GM23338 (cell line): ENCODE measurements around the gene CCNI. TPM values are rescaled to one million over a fixed set of nuclear protein-coding genes. Genes with fewer than 3 reads are reported as not detected.
A peak's percentile ranks its signal among the peaks of the same experiment; 100 is the strongest.

Source experiments
- ATAC-seq: fragments of 200-7000 bp; cut with Tn5 transposase; 3 replicates; pipeline ENCODE4 v1.9.1; 2020
- DNase-seq: peaks from one replicate; pipeline ENCODE4 v3.0.0-alpha.2; 2015; ENCODE audit warnings: low spot score
- H2AFZ ChIP-seq: fragments of 200-600 bp; sonication (generic); 2 replicates; pipeline ENCODE4 v1.8.0; 2016; ENCODE audit warnings: antibody characterized with exemption, mild to moderate bottlenecking, moderate library complexity
- H3F3A ChIP-seq: fragments of 200-600 bp; sonication (generic); replicated peaks from 2 replicates; pipeline ENCODE4 v1.8.0; 2017; ENCODE audit warnings: antibody characterized with exemption, mixed run types, low read depth
- H3K27ac ChIP-seq: fragments of 200-600 bp; sonication (generic); 2 replicates; pipeline ENCODE4 v1.6.1; 2016; ENCODE audit warnings: low read depth
- H3K27me3 ChIP-seq: fragments of 200-600 bp; sonication (generic); 2 replicates; pipeline ENCODE4 v1.8.0; 2016; ENCODE audit warnings: mild to moderate bottlenecking, mixed run types, moderate library complexity; ENCODE audit not compliant: insufficient read depth
- H3K36me3 ChIP-seq: fragments of 200-600 bp; sonication (generic); 2 replicates; pipeline ENCODE4 v1.8.0; 2016; ENCODE audit warnings: mild to moderate bottlenecking; ENCODE audit not compliant: insufficient read depth
- H3K4me1 ChIP-seq: fragments of 200-600 bp; sonication (generic); 2 replicates; pipeline ENCODE4 v1.8.0; 2016; ENCODE audit warnings: mild to moderate bottlenecking, moderate library complexity; ENCODE audit not compliant: insufficient read depth
- H3K4me2 ChIP-seq: fragments of 200-600 bp; sonication (generic); 2 replicates; pipeline ENCODE4 v1.7.1; 2017; ENCODE audit warnings: mixed run types
- H3K4me3 ChIP-seq: fragments of 200-600 bp; sonication (generic); 2 replicates; pipeline ENCODE4 v1.6.1; 2016; ENCODE audit warnings: mixed run types
- H3K79me2 ChIP-seq: fragments of 200-600 bp; sonication (generic); replicated peaks from 2 replicates; pipeline ENCODE4 v1.8.0; 2017; ENCODE audit warnings: mild to moderate bottlenecking; ENCODE audit not compliant: insufficient read depth
- H3K9me2 ChIP-seq: fragments of 200-600 bp; sonication (generic); 2 replicates; pipeline ENCODE4 v1.8.0; 2017; ENCODE audit not compliant: insufficient read depth
- H4K20me1 ChIP-seq: fragments of 200-600 bp; sonication (generic); replicated peaks from 2 replicates; pipeline ENCODE4 v1.8.0; 2017; ENCODE audit warnings: mild to moderate bottlenecking; ENCODE audit not compliant: insufficient read depth
- H3K27ac Mint-ChIP-seq: 2 replicates; pipeline ENCODE4 v1.8.0; 2020; ENCODE audit warnings: inconsistent platforms, mild to moderate bottlenecking, moderate library complexity, mixed read lengths
- H3K27me3 Mint-ChIP-seq: 3 replicates; pipeline ENCODE4 v1.8.0; 2022; ENCODE audit warnings: low read depth, mild to moderate bottlenecking, moderate library complexity, mixed read lengths, inconsistent platforms; ENCODE audit not compliant: insufficient read depth, poor library complexity
- H3K36me3 Mint-ChIP-seq: 3 replicates; pipeline ENCODE4 v1.8.0; 2021; ENCODE audit warnings: low read depth, mild to moderate bottlenecking, inconsistent platforms, moderate library complexity, mixed read lengths
- H3K4me1 Mint-ChIP-seq: 3 replicates; pipeline ENCODE4 v1.8.0; 2020; ENCODE audit warnings: mild to moderate bottlenecking, inconsistent platforms, mixed read lengths
- H3K4me3 Mint-ChIP-seq: 3 replicates; pipeline ENCODE4 v1.8.0; 2021; ENCODE audit warnings: moderate library complexity, mild to moderate bottlenecking, inconsistent platforms, mixed read lengths
- H3K9me3 Mint-ChIP-seq: 3 replicates; pipeline ENCODE4 v1.8.0; 2020; ENCODE audit warnings: moderate library complexity, mild to moderate bottlenecking, inconsistent platforms, mixed read lengths
- CREB1 ChIP-seq: fragments of 250-450 bp; sonication (Bioruptor Pico); IDR thresholded peaks from 2 replicates; pipeline ENCODE4 v1.5.0; 2020; ENCODE audit warnings: low read depth, mild to moderate bottlenecking, moderate library complexity
- EZH2 ChIP-seq: fragments of 200-600 bp; sonication (generic); IDR thresholded peaks from one replicate; pipeline ENCODE4 v1.8.0; 2017; ENCODE audit warnings: antibody characterized with exemption, mild to moderate bottlenecking, low read depth; ENCODE audit not compliant: unreplicated experiment
- JUNB ChIP-seq: IDR thresholded peaks from one replicate; pipeline ENCODE4 v1.6.1; 2016; ENCODE audit warnings: antibody characterized with exemption; ENCODE audit not compliant: unreplicated experiment
- POLR2AphosphoS5 ChIP-seq: IDR thresholded peaks from 2 replicates; pipeline ENCODE4 v1.6.1; 2016; ENCODE audit warnings: antibody characterized with exemption, low read depth
- STAT1 ChIP-seq: IDR thresholded peaks from one replicate; pipeline ENCODE4 v1.6.1; 2016; ENCODE audit warnings: antibody characterized with exemption; ENCODE audit not compliant: unreplicated experiment
- ZNF114 ChIP-seq: fragments of 250-450 bp; sonication (Bioruptor Pico); IDR thresholded peaks from 2 replicates; pipeline ENCODE4 v1.5.0; 2020; ENCODE audit warnings: mild to moderate bottlenecking, moderate library complexity
- ZNF331 ChIP-seq: fragments of 250-450 bp; sonication (Bioruptor Pico); IDR thresholded peaks from 2 replicates; pipeline ENCODE4 v1.5.0; 2020; ENCODE audit warnings: low read depth, mild to moderate bottlenecking, moderate library complexity
- polyA plus RNA-seq: library from polyadenylated mRNA; unstranded; fragments of >200 nt; fragmentation: Nextera tagmentation; extraction: Ambion mirVana; gene quantifications from 2 replicates; pipeline ENCODE4 v1.2.1, GENCODE V29; 2016
- total RNA-seq: library from RNA; depleted of rRNA; stranded (reverse); fragments of >200 nt; shearing (Covaris generic); gene quantifications from 2 replicates; pipeline ENCODE4 v1.2.3, GENCODE V29; 2014
- TF ChIP-seq, protein P1 (sequence below), 2 experiments: fragments of 200-600 bp in 1 of 2; sonication (generic) in 1 of 2; conservative IDR thresholded peaks; 2 replicates each; pipeline versions ENCODE4 v1.5.1 to v1.6.1; 2016 to 2017; ENCODE audit warnings: antibody characterized with exemption in 2 of 2, low read depth in 2 of 2, mild to moderate bottlenecking in 2 of 2, moderate library complexity in 1 of 2
- TF ChIP-seq, protein P2 (sequence below): fragments of 250-450 bp; sonication (Bioruptor Pico); IDR thresholded peaks from 2 replicates; pipeline ENCODE4 v1.5.0; 2020; ENCODE audit warnings: mild to moderate bottlenecking, moderate library complexity

CCNI gene
- total and polyA plus RNA-seq, 2 experiments from 2014 or later, result 207 to 248 TPM

DNA sequence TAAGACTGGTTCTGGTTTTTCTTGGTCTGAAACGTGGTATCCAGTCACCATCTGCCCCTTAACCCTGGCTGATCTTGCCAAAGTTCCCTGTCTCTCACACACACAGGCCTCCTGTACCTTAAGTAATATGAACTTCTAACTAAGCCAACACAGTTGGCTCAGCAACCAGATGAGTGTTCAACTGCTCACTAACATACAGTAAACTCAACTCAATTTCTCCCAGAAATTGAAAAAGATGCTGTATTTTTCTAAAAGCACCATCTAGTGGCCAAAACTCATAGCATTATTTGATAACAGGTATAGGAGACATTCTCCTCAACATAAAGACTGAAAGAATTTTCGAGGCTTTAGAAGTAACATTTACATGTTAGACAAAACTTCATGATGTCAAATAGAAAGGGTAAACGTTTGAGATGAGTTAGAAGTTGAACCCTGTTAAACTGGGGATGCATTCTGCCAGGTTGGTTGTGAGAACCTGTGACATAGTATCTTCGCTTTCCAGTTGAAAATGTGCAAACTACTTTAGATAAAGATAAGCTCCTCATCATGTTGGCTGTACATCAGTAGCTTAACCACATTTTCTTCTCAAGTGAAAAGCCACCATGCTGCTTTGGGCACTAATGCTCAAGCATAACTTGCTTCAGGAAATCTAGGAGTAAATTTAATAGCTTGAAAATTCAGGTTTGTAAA, 31.2 kb downstream of the CCNI start:
- Mint-ChIP-seq H3K27ac (no peak overlapping the region), H3K36me3 (peaks cover 21% of the 10 kb centered on the region; the same call in 2 of the 3 replicates), H3K4me1 (peaks cover 19% of the 10 kb centered on the region), H3K27me3 (no peaks in the 10 kb centered on the region), H3K9me3 (no peaks in the 10 kb centered on the region), H3K4me3 (no peak overlapping the region)
- Histone ChIP-seq H3K4me1 (no peaks in the 10 kb centered on the region), H2AFZ (no peak overlapping the region), H3K4me2 (no peak overlapping the region), H3K27me3 (no peaks in the 10 kb centered on the region), H4K20me1 (no peaks in the 10 kb centered on the region), H3F3A (0 out of 2 replicates have a peak, but pooled peaks cover 5% of the 10 kb centered on the region), H3K9me2 (no peaks in the 10 kb centered on the region), H3K27ac (no peak overlapping the region), H3K36me3 (no peaks in the 10 kb centered on the region), H3K4me3 (no peak overlapping the region), H3K79me2 (no peaks in the 10 kb centered on the region)
- DNase-seq, result peak; percentile 78
- ATAC-seq, result peak; percentile 32
- TF ChIP-seq JUNB, result no peak
- no peak for TF ChIP-seq STAT1
- TF ChIP-seq ZNF331, result no peak
- TF ChIP-seq, protein P1, sequence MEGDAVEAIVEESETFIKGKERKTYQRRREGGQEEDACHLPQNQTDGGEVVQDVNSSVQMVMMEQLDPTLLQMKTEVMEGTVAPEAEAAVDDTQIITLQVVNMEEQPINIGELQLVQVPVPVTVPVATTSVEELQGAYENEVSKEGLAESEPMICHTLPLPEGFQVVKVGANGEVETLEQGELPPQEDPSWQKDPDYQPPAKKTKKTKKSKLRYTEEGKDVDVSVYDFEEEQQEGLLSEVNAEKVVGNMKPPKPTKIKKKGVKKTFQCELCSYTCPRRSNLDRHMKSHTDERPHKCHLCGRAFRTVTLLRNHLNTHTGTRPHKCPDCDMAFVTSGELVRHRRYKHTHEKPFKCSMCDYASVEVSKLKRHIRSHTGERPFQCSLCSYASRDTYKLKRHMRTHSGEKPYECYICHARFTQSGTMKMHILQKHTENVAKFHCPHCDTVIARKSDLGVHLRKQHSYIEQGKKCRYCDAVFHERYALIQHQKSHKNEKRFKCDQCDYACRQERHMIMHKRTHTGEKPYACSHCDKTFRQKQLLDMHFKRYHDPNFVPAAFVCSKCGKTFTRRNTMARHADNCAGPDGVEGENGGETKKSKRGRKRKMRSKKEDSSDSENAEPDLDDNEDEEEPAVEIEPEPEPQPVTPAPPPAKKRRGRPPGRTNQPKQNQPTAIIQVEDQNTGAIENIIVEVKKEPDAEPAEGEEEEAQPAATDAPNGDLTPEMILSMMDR (conservative IDR thresholded peaks at IDR 0.05; ENCODE audit: low read depth in 2 of 2), result peak; percentile 57 to 86
- no peak for TF ChIP-seq ZNF114 (CRISPR knock-in tag)

GRCh38 chr4:77043507-77044136, 32.2 kb downstream of the CCNI start:
- peaks cover 16% of the 10 kb centered on the region for H3K4me1 Mint-ChIP-seq
- DNase-seq, result no peak
- Histone ChIP-seq H3K27me3 (no peaks in the 10 kb centered on the region), H3K4me1 (no peaks in the 10 kb centered on the region), H3K79me2 (no peaks in the 10 kb centered on the region), H2AFZ (no peak overlapping the region), H3K36me3 (no peaks in the 10 kb centered on the region), H3K27ac (no peak overlapping the region), H3K9me2 (no peaks in the 10 kb centered on the region), H4K20me1 (no peaks in the 10 kb centered on the region), H3K4me2 (no peak overlapping the region), H3K4me3 (no peak overlapping the region), H3F3A (0 out of 2 replicates have a peak, but pooled peaks cover 5% of the 10 kb centered on the region)
- ATAC-seq, result no peak
- peaks cover 17% of the 10 kb centered on the region; the same call in 2 of the 3 replicates for H3K36me3 Mint-ChIP-seq
- H3K4me3 Mint-ChIP-seq, result no peak overlapping the region
- H3K27ac Mint-ChIP-seq, result no peak overlapping the region
- no peaks in the 10 kb centered on the region for H3K9me3 Mint-ChIP-seq
- H3K27me3 Mint-ChIP-seq, result no peaks in the 10 kb centered on the region
- TF ChIP-seq, protein P2, sequence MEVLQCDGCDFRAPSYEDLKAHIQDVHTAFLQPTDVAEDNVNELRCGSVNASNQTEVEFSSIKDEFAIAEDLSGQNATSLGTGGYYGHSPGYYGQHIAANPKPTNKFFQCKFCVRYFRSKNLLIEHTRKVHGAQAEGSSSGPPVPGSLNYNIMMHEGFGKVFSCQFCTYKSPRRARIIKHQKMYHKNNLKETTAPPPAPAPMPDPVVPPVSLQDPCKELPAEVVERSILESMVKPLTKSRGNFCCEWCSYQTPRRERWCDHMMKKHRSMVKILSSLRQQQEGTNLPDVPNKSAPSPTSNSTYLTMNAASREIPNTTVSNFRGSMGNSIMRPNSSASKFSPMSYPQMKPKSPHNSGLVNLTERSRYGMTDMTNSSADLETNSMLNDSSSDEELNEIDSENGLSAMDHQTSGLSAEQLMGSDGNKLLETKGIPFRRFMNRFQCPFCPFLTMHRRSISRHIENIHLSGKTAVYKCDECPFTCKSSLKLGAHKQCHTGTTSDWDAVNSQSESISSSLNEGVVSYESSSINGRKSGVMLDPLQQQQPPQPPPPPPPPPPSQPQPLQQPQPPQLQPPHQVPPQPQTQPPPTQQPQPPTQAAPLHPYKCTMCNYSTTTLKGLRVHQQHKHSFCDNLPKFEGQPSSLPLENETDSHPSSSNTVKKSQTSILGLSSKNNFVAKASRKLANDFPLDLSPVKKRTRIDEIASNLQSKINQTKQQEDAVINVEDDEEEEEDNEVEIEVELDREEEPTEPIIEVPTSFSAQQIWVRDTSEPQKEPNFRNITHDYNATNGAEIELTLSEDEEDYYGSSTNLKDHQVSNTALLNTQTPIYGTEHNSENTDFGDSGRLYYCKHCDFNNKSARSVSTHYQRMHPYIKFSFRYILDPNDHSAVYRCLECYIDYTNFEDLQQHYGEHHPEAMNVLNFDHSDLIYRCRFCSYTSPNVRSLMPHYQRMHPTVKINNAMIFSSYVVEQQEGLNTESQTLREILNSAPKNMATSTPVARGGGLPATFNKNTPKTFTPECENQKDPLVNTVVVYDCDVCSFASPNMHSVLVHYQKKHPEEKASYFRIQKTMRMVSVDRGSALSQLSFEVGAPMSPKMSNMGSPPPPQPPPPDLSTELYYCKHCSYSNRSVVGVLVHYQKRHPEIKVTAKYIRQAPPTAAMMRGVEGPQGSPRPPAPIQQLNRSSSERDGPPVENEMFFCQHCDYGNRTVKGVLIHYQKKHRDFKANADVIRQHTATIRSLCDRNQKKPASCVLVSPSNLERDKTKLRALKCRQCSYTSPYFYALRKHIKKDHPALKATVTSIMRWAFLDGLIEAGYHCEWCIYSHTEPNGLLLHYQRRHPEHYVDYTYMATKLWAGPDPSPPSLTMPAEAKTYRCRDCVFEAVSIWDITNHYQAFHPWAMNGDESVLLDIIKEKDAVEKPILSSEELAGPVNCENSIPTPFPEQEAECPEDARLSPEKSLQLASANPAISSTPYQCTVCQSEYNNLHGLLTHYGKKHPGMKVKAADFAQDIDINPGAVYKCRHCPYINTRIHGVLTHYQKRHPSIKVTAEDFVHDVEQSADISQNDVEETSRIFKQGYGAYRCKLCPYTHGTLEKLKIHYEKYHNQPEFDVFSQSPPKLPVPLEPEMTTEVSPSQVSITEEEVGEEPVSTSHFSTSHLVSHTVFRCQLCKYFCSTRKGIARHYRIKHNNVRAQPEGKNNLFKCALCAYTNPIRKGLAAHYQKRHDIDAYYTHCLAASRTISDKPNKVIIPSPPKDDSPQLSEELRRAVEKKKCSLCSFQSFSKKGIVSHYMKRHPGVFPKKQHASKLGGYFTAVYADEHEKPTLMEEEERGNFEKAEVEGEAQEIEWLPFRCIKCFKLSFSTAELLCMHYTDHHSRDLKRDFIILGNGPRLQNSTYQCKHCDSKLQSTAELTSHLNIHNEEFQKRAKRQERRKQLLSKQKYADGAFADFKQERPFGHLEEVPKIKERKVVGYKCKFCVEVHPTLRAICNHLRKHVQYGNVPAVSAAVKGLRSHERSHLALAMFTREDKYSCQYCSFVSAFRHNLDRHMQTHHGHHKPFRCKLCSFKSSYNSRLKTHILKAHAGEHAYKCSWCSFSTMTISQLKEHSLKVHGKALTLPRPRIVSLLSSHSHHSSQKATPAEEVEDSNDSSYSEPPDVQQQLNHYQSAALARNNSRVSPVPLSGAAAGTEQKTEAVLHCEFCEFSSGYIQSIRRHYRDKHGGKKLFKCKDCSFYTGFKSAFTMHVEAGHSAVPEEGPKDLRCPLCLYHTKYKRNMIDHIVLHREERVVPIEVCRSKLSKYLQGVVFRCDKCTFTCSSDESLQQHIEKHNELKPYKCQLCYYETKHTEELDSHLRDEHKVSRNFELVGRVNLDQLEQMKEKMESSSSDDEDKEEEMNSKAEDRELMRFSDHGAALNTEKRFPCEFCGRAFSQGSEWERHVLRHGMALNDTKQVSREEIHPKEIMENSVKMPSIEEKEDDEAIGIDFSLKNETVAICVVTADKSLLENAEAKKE (CRISPR knock-in tag), result no peak
- TF ChIP-seq CREB1, result no peak
- TF ChIP-seq ZNF331, result no peak
- TF ChIP-seq POLR2AphosphoS5, result no peak
- no peak for TF ChIP-seq EZH2
